GM18499 (cell line): ENCODE data around the gene HTR6.

Experiments
- ATAC-seq: cut with Tn5 transposase; IDR thresholded peaks from one replicate; pipeline ENCODE4 v1.9.1; 2021; ENCODE audit warnings: moderate number of reproducible peaks; ENCODE audit not compliant: insufficient read depth, unreplicated experiment

The HTR6 gene

DNA sequence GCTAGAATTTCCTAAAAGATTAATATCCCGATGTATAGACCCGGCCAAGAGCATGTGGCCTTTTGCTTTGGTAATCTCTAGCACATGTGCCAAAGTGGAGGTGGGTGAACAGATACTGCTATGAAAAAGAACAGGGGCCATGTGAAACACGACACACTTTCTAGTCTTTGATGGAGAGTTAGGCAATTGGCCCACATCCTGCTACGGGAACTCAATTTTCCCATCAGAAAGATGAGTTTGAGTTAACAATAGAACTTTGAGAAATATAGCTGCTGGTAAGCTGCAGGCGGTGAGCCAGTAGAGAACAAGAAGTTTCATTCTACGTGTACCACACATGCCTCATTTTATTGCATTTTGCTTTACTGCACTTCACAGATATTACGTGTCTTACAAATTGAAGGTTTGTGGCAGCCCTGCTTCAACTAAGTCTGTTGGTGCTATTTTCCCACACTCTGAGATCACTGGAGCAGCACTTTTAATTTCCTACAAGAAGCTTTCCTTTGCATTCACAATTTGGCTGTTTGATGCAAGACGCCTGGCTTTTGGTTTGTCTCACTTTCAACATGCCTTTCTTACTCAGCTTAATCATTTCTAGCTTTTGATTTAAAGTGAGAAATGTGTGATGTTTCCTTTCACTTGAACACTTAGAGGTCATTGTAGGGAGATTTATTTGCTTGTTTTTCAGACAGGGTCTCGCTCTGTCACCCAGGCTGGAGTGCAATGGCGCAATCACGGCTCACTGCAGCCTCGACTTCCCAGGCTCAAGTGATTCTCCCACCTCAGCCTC, 46.3 kb downstream of the HTR6 start:
- no peak for ATAC-seq

- no peak for ATAC-seq
Observed at GRCh38 chr1:19712928-19713327, 48.3 kb downstream of the HTR6 start.

GRCh38 chr1:19715334-19716203, 50.9 kb downstream of the HTR6 start:
- ATAC-seq = no peak

DNA sequence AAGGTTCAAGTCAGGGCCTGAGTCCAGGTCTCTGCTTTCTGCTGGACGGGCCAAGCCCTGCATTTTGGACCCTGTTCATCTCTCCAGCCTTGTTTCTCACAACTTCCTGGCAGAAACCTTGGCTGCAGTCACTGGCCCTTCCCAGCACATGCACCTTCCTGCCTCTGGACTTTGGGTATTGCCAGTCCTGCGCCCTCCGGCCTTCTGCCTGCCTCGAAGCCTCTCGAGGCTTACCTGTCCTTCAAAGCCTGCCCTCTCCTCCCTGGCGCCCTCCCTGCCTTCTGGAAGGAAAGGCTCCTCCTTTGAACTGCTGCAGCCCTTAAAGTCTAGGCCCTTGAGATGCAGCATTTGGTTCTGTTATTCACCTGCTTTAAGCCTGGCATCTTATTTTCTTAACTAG, 52.8 kb downstream of the HTR6 start:
- no peak for ATAC-seq

GRCh38 chr1:19720174-19720573, 55.5 kb downstream of the HTR6 start:
- ATAC-seq = no peak

DNA sequence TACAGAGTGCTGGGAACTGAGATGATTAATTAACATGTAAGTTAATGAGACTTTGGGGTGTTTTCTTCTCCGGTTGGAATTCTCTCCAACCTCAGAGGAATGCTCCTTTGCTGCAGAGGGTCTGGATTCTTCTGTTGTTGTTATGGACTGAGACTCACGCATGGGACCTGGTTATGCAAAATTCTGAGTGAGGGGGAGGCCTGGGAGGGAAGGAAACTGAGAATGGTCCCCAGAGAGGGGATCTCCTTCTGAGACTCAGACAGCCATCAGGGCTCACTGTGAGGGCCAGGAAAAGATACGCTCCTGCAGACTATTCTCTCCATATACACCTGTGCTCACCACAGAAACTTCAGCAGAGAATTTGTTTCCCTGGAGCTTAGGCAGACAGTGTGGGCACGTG, 56.3 kb downstream of the HTR6 start:
- ATAC-seq = no peak

GRCh38 chr1:19723874-19724273, 59.2 kb downstream of the HTR6 start:
- no peak for ATAC-seq

- no peak for ATAC-seq
Observed at GRCh38 chr1:19725606-19726005, 60.9 kb downstream of the HTR6 start.

- ATAC-seq = no peak
Observed at GRCh38 chr1:19728413-19729145, 63.9 kb downstream of the HTR6 start.

DNA sequence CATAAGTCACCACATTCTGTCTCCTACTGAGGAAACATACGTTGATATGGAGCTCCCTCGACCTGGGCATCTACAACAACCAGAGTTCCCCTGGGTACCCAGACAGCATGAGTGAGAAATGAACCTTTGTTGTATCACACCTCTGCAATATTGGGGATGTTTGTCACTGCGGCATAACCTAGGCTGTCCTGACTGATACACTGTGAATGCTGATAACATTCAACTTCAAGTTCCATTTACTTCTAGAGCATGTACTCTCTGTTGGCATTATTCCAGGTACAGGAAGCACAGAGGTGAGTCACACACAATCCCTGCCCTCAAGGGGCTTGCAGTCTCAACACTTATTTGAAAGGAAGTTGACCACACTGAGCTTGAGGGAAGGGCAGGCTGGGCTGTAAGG, 65.6 kb downstream of the HTR6 start:
- ATAC-seq = no peak
